ENCODE results near the gene RAD52. TPM values are rescaled to one million over a fixed set of nuclear protein-coding genes. Genes with fewer than 3 reads are reported as not detected.

Gene RAD52
- total and polyA plus RNA-seq, 4 donors, result 3.7 to 14.2 (median 6.7) TPM

DNA sequence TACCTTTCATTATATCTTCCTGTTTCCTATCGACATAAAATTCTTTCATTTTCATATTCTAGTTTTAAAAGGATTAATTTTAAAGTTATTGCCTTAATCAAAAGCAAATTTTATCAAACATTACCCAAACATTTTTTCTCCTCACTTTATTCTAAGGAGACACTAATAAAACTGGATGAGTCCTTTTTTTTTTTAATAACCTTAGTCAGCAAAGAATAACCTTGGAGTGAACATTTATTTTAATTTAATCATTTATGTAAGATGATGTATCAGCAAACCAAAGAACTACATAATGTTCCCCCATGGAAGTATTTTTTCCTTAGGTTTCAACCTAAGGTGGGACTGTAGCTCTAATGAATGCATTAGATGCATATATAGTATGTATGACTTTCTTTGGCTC is 83.9 kb downstream of the RAD52 start:
- no peak overlapping the region for H3K4me3 ChIP-seq (ENCODE audit: low read depth in 1 of 3, low read length in 3 of 3)
- no peak overlapping the region for H3K27ac ChIP-seq (ENCODE audit: low read depth in 1 of 2, low read length in 2 of 2)
- 84% methylated on average over 1 of the region's 1 CpG for WGBS
- TF ChIP-seq, protein P1, sequence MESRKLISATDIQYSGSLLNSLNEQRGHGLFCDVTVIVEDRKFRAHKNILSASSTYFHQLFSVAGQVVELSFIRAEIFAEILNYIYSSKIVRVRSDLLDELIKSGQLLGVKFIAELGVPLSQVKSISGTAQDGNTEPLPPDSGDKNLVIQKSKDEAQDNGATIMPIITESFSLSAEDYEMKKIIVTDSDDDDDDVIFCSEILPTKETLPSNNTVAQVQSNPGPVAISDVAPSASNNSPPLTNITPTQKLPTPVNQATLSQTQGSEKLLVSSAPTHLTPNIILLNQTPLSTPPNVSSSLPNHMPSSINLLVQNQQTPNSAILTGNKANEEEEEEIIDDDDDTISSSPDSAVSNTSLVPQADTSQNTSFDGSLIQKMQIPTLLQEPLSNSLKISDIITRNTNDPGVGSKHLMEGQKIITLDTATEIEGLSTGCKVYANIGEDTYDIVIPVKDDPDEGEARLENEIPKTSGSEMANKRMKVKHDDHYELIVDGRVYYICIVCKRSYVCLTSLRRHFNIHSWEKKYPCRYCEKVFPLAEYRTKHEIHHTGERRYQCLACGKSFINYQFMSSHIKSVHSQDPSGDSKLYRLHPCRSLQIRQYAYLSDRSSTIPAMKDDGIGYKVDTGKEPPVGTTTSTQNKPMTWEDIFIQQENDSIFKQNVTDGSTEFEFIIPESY (IDR thresholded peaks at IDR 0.05), result no peak
- TF ChIP-seq FOXA2 (IDR thresholded peaks at IDR 0.05), result no peak
- no peak for TF ChIP-seq GABPA (IDR thresholded peaks at IDR 0.05 in 1 of 2, conservative IDR thresholded peaks at IDR 0.05 in 1 of 2)
- TF ChIP-seq EGR1 (IDR thresholded peaks at IDR 0.05; ENCODE audit: low read depth in 2 of 2), result no peak
- TF ChIP-seq JUND (IDR thresholded peaks at IDR 0.05), result no peak
- TF ChIP-seq, protein P2, sequence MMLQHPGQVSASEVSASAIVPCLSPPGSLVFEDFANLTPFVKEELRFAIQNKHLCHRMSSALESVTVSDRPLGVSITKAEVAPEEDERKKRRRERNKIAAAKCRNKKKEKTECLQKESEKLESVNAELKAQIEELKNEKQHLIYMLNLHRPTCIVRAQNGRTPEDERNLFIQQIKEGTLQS (IDR thresholded peaks at IDR 0.05), result no peak
- no peaks in the 10 kb centered on the region for H3K9me3 ChIP-seq (ENCODE audit: control insufficient read depth in 4 of 4, low read length in 3 of 4)
- H3K27me3 ChIP-seq (ENCODE audit: control insufficient read depth in 4 of 4, insufficient read depth in 4 of 4, low read length in 3 of 4), result no peaks in the 10 kb centered on the region
- no peak for DNase-seq (ENCODE audit: low spot score)
- H3K9ac ChIP-seq (ENCODE audit: low read depth in 1 of 2, low read length in 2 of 2), result no peak overlapping the region
- peaks cover 0 to 1% (median 0%) of the 10 kb centered on the region in 4 donors for H3K4me1 ChIP-seq (ENCODE audit: control insufficient read depth in 4 of 4, insufficient read depth in 4 of 4, low read length in 3 of 4)
- peaks cover 8 to 54% (median 41%) of the 10 kb centered on the region in 4 donors for H3K36me3 ChIP-seq (ENCODE audit: control insufficient read depth in 4 of 4, insufficient read depth in 3 of 4, low read depth in 1 of 4, low read length in 3 of 4)

DNA sequence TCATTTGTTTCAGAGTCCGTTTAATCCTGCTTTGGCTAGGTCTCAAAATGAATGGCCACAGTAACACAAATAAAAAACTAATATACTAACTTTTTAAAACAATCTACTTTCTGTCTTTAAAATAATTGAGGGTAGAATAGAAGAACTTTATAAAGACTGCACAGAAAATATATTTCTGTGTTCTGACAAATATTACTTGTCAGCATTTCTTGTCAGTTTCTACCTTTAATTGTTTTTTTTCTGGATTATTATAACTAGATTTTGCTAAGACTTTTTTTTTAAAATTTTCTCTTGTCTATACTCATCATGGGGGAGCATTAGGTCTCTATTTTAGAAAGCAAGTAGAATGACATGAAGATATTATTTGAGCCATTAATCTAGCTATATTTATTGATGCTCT is 86.2 kb downstream of the RAD52 start:
- Histone ChIP-seq H3K4me3 (ENCODE audit: low read depth in 1 of 3, low read length in 3 of 3) (no peak overlapping the region), H3K9me3 (ENCODE audit: control insufficient read depth in 4 of 4, low read length in 3 of 4) (no peaks in the 10 kb centered on the region), H3K27me3 (ENCODE audit: control insufficient read depth in 4 of 4, insufficient read depth in 4 of 4, low read length in 3 of 4) (no peaks in the 10 kb centered on the region), H3K27ac (ENCODE audit: low read depth in 1 of 2, low read length in 2 of 2) (no peak overlapping the region), H3K9ac (ENCODE audit: low read depth in 1 of 2, low read length in 2 of 2) (no peak overlapping the region), H3K36me3 (ENCODE audit: control insufficient read depth in 4 of 4, insufficient read depth in 3 of 4, low read depth in 1 of 4, low read length in 3 of 4) (peaks cover 11 to 49% (median 38%) of the 10 kb centered on the region in 4 donors), H3K4me1 (ENCODE audit: control insufficient read depth in 4 of 4, insufficient read depth in 4 of 4, low read length in 3 of 4) (no peaks in the 10 kb centered on the region)
- TF ChIP-seq FOXA2 (IDR thresholded peaks at IDR 0.05), result no peak
- TF ChIP-seq, protein P2 (IDR thresholded peaks at IDR 0.05), result no peak
- no peak for TF ChIP-seq HNF4A (conservative IDR thresholded peaks at IDR 0.05)
- no peak for TF ChIP-seq EGR1 (IDR thresholded peaks at IDR 0.05; ENCODE audit: low read depth in 2 of 2)
- no peak for TF ChIP-seq FOXA1 (IDR thresholded peaks at IDR 0.05)
- TF ChIP-seq TAF1 (conservative IDR thresholded peaks at IDR 0.05), result no peak
- no peak for TF ChIP-seq RXRA (IDR thresholded peaks at IDR 0.05)
- TF ChIP-seq RAD21 (IDR thresholded peaks at IDR 0.05), result no peak
- TF ChIP-seq YY1 (IDR thresholded peaks at IDR 0.05), result no peak
- TF ChIP-seq, protein P3, sequence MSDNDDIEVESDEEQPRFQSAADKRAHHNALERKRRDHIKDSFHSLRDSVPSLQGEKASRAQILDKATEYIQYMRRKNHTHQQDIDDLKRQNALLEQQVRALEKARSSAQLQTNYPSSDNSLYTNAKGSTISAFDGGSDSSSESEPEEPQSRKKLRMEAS (IDR thresholded peaks at IDR 0.05), result no peak
- no peak for TF ChIP-seq NR2F2 (IDR thresholded peaks at IDR 0.05)
- TF ChIP-seq GABPA (IDR thresholded peaks at IDR 0.05 in 1 of 2, conservative IDR thresholded peaks at IDR 0.05 in 1 of 2), result no peak
- no peak for TF ChIP-seq HNF4G (IDR thresholded peaks at IDR 0.05)
- TF ChIP-seq JUND (IDR thresholded peaks at IDR 0.05), result no peak
- no peak for TF ChIP-seq SP1 (IDR thresholded peaks at IDR 0.05)
- WGBS, result 92% methylated on average over 1 of the region's 1 CpG
- DNase-seq (ENCODE audit: low spot score), result no peak

DNA sequence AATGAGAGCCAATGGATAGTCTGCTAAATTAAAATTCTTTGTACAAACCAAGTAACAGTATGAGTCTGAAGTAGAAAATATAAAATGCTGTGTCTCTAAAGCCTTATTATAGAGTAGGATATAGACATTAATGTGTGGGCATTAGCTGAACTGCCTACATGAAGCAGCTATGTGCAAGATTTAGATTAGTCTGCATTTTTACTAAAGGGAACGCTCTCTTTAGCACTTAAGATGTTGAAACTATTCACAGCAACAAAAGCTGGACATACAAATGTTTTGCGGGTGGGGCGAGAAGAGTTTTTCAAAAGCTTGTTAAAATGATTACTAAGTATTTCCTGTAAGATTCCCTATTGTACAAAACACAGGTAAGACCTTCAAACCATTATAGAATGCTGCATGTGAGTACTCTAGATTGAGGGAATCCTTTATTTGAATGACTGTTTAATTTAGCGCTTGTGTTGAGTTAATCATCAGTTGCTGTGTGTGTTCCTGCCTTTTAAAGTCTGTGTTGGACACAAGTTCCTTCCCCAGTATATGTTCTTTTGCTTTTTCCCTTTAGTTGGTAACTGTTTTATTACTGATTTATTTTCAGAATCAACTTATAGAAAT is 87.1 kb downstream of the RAD52 start:
- Histone ChIP-seq H3K27ac (ENCODE audit: low read depth in 1 of 2, low read length in 2 of 2) (no peak overlapping the region), H3K9ac (ENCODE audit: low read depth in 1 of 2, low read length in 2 of 2) (no peak overlapping the region), H3K27me3 (ENCODE audit: control insufficient read depth in 4 of 4, insufficient read depth in 4 of 4, low read length in 3 of 4) (no peaks in the 10 kb centered on the region), H3K9me3 (ENCODE audit: control insufficient read depth in 4 of 4, low read length in 3 of 4) (no peaks in the 10 kb centered on the region), H3K4me3 (ENCODE audit: low read depth in 1 of 3, low read length in 3 of 3) (no peak overlapping the region), H3K36me3 (ENCODE audit: control insufficient read depth in 4 of 4, insufficient read depth in 3 of 4, low read depth in 1 of 4, low read length in 3 of 4) (peaks cover 12 to 42% (median 39%) of the 10 kb centered on the region in 4 donors), H3K4me1 (ENCODE audit: control insufficient read depth in 4 of 4, insufficient read depth in 4 of 4, low read length in 3 of 4) (no peaks in the 10 kb centered on the region)
- no peak for DNase-seq (ENCODE audit: low spot score)
- 95% methylated on average over 4 of the region's 4 CpGs for WGBS
- TF ChIP-seq HNF4G (IDR thresholded peaks at IDR 0.05) (no peak), SP1 (IDR thresholded peaks at IDR 0.05) (no peak), HNF4A (conservative IDR thresholded peaks at IDR 0.05) (no peak), RXRA (IDR thresholded peaks at IDR 0.05) (no peak), NR2F2 (IDR thresholded peaks at IDR 0.05) (no peak), JUND (IDR thresholded peaks at IDR 0.05) (no peak), FOXA1 (IDR thresholded peaks at IDR 0.05) (no peak), RAD21 (IDR thresholded peaks at IDR 0.05) (no peak), FOXA2 (IDR thresholded peaks at IDR 0.05) (no peak)
- TF ChIP-seq, protein P2 (IDR thresholded peaks at IDR 0.05), result no peak
- TF ChIP-seq, protein P4, sequence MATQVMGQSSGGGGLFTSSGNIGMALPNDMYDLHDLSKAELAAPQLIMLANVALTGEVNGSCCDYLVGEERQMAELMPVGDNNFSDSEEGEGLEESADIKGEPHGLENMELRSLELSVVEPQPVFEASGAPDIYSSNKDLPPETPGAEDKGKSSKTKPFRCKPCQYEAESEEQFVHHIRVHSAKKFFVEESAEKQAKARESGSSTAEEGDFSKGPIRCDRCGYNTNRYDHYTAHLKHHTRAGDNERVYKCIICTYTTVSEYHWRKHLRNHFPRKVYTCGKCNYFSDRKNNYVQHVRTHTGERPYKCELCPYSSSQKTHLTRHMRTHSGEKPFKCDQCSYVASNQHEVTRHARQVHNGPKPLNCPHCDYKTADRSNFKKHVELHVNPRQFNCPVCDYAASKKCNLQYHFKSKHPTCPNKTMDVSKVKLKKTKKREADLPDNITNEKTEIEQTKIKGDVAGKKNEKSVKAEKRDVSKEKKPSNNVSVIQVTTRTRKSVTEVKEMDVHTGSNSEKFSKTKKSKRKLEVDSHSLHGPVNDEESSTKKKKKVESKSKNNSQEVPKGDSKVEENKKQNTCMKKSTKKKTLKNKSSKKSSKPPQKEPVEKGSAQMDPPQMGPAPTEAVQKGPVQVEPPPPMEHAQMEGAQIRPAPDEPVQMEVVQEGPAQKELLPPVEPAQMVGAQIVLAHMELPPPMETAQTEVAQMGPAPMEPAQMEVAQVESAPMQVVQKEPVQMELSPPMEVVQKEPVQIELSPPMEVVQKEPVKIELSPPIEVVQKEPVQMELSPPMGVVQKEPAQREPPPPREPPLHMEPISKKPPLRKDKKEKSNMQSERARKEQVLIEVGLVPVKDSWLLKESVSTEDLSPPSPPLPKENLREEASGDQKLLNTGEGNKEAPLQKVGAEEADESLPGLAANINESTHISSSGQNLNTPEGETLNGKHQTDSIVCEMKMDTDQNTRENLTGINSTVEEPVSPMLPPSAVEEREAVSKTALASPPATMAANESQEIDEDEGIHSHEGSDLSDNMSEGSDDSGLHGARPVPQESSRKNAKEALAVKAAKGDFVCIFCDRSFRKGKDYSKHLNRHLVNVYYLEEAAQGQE (IDR thresholded peaks at IDR 0.05), result no peak

All from liver (tissue), 9 donors.